NCI-H2196 (cell line): Measurements from ENCODE around the gene TEKT2.

ENCODE experiments used
- DNase-seq: peaks from one replicate; lab custom pipeline; 2025; ENCODE audit not compliant: unreplicated experiment; lab: John Stamatoyannopoulos, UW

TEKT2 gene

GRCh38 chr1:36126797-36127500, 43.1 kb downstream of the TEKT2 start:
- no peak for DNase-seq

GRCh38 chr1:36128126-36128904, 44.4 kb downstream of the TEKT2 start:
- no peak for DNase-seq

- DNase-seq, result no peak
These were observed 45.0 kb downstream of the TEKT2 start for GRCh38 chr1:36128905-36129206.

GRCh38 chr1:36132029-36132428, 48.1 kb downstream of the TEKT2 start:
- DNase-seq, result no peak

- DNase-seq, result peak; percentile 87
These were observed 49.6 kb downstream of the TEKT2 start for GRCh38 chr1:36133484-36133883.

GRCh38 chr1:36134031-36134430, 50.1 kb downstream of the TEKT2 start:
- DNase-seq, result no peak

GRCh38 chr1:36134505-36135329, 50.8 kb downstream of the TEKT2 start:
- peak; percentile 31 for DNase-seq

GRCh38 chr1:36135330-36135667, 51.4 kb downstream of the TEKT2 start:
- no peak for DNase-seq

GRCh38 chr1:36135796-36136195, 51.9 kb downstream of the TEKT2 start:
- no peak for DNase-seq

GRCh38 chr1:36136535-36136934, 52.6 kb downstream of the TEKT2 start:
- no peak for DNase-seq

- no peak for DNase-seq
These were observed 53.3 kb downstream of the TEKT2 start for GRCh38 chr1:36137226-36137625.

- DNase-seq, result no peak
These were observed 53.9 kb downstream of the TEKT2 start for GRCh38 chr1:36137776-36138175.
